ENCODE results near the gene SUSD1.

- TF ChIP-seq TAF1 (IDR thresholded peaks at IDR 0.05; ENCODE audit: borderline replicate concordance, insufficient read depth, low read length) = no peak
- TF ChIP-seq POLR2AphosphoS5 (IDR thresholded peaks at IDR 0.05; ENCODE audit: low read depth, low read length) = no peak
- TF ChIP-seq, protein P1, sequence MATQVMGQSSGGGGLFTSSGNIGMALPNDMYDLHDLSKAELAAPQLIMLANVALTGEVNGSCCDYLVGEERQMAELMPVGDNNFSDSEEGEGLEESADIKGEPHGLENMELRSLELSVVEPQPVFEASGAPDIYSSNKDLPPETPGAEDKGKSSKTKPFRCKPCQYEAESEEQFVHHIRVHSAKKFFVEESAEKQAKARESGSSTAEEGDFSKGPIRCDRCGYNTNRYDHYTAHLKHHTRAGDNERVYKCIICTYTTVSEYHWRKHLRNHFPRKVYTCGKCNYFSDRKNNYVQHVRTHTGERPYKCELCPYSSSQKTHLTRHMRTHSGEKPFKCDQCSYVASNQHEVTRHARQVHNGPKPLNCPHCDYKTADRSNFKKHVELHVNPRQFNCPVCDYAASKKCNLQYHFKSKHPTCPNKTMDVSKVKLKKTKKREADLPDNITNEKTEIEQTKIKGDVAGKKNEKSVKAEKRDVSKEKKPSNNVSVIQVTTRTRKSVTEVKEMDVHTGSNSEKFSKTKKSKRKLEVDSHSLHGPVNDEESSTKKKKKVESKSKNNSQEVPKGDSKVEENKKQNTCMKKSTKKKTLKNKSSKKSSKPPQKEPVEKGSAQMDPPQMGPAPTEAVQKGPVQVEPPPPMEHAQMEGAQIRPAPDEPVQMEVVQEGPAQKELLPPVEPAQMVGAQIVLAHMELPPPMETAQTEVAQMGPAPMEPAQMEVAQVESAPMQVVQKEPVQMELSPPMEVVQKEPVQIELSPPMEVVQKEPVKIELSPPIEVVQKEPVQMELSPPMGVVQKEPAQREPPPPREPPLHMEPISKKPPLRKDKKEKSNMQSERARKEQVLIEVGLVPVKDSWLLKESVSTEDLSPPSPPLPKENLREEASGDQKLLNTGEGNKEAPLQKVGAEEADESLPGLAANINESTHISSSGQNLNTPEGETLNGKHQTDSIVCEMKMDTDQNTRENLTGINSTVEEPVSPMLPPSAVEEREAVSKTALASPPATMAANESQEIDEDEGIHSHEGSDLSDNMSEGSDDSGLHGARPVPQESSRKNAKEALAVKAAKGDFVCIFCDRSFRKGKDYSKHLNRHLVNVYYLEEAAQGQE (IDR thresholded peaks at IDR 0.05; ENCODE audit: insufficient read depth in 1 of 2, low read depth in 2 of 2, low read length in 2 of 2) = no peak
These were observed 60.0 kb downstream of the SUSD1 start for GRCh38 chr9:112115109-112115508.

Measured in PFSK-1 (cell line).